ENCODE measurements around the gene BAG5.
A peak's percentile ranks its signal among the peaks of the same experiment; 100 is the strongest.

DNA sequence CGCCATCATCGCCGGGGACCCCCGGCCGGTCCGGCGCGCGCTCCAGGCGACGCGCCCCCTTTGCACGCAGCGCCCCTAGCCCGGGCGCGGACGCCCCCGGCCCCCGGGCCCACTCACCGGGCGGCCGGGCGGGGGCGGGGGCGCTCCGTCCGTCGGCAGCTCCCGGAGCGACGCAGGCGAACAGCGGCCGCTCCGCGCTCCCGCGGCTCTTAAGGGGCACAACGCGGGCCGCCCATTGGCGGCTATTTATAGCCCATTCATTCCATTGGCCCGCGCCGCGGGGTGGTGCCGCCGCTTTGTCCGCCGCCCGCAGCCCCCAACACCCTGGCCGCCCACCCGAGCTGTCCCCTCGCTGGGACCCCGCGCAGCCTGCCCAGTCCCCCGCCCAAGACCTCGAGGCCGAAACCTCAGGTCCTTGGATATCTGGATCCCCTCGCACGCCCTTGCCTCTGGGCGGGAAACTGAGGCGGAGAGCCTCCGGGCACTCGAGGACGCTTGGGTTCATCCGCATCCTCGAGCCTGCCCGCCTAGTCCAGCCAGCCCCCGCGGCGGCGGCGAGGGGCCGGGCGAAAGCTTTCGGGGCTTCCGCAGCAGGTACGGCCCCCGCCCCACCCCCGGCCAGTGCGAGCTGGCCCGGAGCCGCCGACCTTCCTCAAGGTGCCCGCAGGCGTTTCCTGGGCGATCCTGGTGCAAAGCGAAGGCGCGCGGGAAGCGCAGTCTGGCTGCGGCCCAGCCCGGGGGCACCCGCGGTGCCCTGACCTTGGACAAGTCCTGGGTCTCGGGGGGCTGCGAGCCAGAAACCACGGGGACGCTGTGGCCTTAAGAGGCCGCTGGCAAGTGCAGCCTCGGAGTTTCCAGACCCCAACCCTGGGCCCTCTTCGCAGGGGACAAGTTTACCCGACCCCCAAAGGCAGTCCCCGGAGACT lies 39.5 kb downstream of the BAG5 start, which contains the start of gene CKB:
- TF ChIP-seq TARDBP (IDR thresholded peaks at IDR 0.05): no peak
- TF ChIP-seq BHLHE40 (IDR thresholded peaks at IDR 0.05; ENCODE audit: borderline replicate concordance): no peak
- no peak for TF ChIP-seq LEF1 (IDR thresholded peaks at IDR 0.05; ENCODE audit: borderline replicate concordance)
- peak; percentile 75; the same call in 1 of the 2 replicates for TF ChIP-seq ARNT (IDR thresholded peaks at IDR 0.05)
- no peak for TF ChIP-seq ZNF384 (IDR thresholded peaks at IDR 0.05)
- TF ChIP-seq, protein P1, sequence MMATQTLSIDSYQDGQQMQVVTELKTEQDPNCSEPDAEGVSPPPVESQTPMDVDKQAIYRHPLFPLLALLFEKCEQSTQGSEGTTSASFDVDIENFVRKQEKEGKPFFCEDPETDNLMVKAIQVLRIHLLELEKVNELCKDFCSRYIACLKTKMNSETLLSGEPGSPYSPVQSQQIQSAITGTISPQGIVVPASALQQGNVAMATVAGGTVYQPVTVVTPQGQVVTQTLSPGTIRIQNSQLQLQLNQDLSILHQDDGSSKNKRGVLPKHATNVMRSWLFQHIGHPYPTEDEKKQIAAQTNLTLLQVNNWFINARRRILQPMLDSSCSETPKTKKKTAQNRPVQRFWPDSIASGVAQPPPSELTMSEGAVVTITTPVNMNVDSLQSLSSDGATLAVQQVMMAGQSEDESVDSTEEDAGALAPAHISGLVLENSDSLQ (IDR thresholded peaks at IDR 0.05): no peak
- no peak for TF ChIP-seq SP1 (IDR thresholded peaks at IDR 0.05)
- no peak for TF ChIP-seq NFRKB (IDR thresholded peaks at IDR 0.05)
- no peak for TF ChIP-seq FOXK2 (IDR thresholded peaks at IDR 0.05)
- no peak for TF ChIP-seq SUZ12 (IDR thresholded peaks at IDR 0.05)
- no peak for TF ChIP-seq HDGF (IDR thresholded peaks at IDR 0.05; ENCODE audit: borderline replicate concordance)
- no peak for TF ChIP-seq ELF4 (IDR thresholded peaks at IDR 0.05)
- TF ChIP-seq FOXM1 (IDR thresholded peaks at IDR 0.05; ENCODE audit: borderline replicate concordance): peak; percentile 78; the same call in 1 of the 2 replicates
- no peak for TF ChIP-seq FOXA1 (IDR thresholded peaks at IDR 0.05)
